Pancreas (tissue), 10 donors: Measurements from ENCODE around the gene PIP5K1C. TPM values are rescaled to one million over a fixed set of nuclear protein-coding genes. Genes with fewer than 3 reads are reported as not detected.

Experiments
- ATAC-seq, 4 donors: fragments of 200-7000 bp; cut with Tn5 transposase; one replicate each; pipeline versions ENCODE4 v1.8.0 to v1.9.1; 2020; ENCODE audit warnings: mild to moderate bottlenecking in 4 of 4, moderate library complexity in 4 of 4
- DNase-seq, 6 donors: peaks; one replicate each; pipeline ENCODE4 v3.0.0-alpha.2; 2020
- FAIRE-seq: peaks from 2 replicates; lab custom pipeline; 2012; peaks lifted over from hg19 to GRCh38; lab: Jason Lieb, UNC
- H3K27ac ChIP-seq, 4 donors: fragments of 200-600 bp; sonication (generic); 1 replicate in 3 of 4; 2 replicates in 1 of 4; pipeline versions ENCODE4 v1.5.0 to v1.8.0; 2020
- H3K27me3 ChIP-seq, 4 donors: fragments of 200-600 bp; one replicate each; pipeline ENCODE4 v1.8.0; 2021
- H3K36me3 ChIP-seq, 3 donors: fragments of 200-600 bp; sonication (generic) in 1 of 3; one replicate each; pipeline versions ENCODE4 v1.5.0 to v1.8.0; 2020 to 2021
- H3K4me1 ChIP-seq, 3 donors: fragments of 200-600 bp; one replicate each; pipeline ENCODE4 v1.8.0; 2021
- H3K4me3 ChIP-seq, 4 donors: fragments of 200-600 bp; sonication (generic) in 2 of 4; one replicate each; pipeline versions ENCODE4 v1.5.0 to v1.8.0; 2020 to 2021
- H3K9me3 ChIP-seq, 4 donors: fragments of 200-600 bp; one replicate each; pipeline ENCODE4 v1.8.0; 2021
- WGBS, 2 donors: extraction: QIAGEN DNeasy Blood & Tissue Kit; methylation state at CpG; one replicate each; pipeline ENCODE4 v1.1.7; 2013; 5-methylcytosine and 5-hydroxymethylcytosine counted together
- intact Hi-C, 3 donors: fragments of 100-400 bp; cut with DNase I; formaldehyde crosslinking; loops; one replicate each; pipeline versions ENCODE4 v1.11.1 to v1.14.2; 2022
- polyA plus RNA-seq, 2 donors: library from polyadenylated mRNA; stranded (reverse); fragments of 200-250 nt; gene quantifications; one replicate each; pipeline ENCODE4 v1.2.3, GENCODE V29; 2013
- total RNA-seq, 6 donors: library from RNA; stranded (reverse); fragmentation: NEBNext Ultra II Directional in 4 of 6; extraction: Animal tissue kit (Norgen Biotek cat#: 25700) in 4 of 6; gene quantifications; one replicate each; pipeline versions ENCODE4 v1.2.1 to v1.2.4, GENCODE V29; 2021 to 2023
- TF ChIP-seq, protein P1 (sequence below), 4 donors: fragments of 200-600 bp; sonication (generic) in 3 of 4; IDR thresholded peaks; one replicate each; pipeline versions ENCODE4 v1.5.0 to v1.8.0; 2021; ENCODE audit warnings: antibody characterized with exemption in 4 of 4
- donor health status: healthy with polysubstance abuse.
- donor health status: DM: no; HTN: no; CAD: no; lungs with moderate emphysema.
- donor health status: DM: no; HTN: no; CAD: no.
- donor health status: control.
- donor health status: control.
- donor health status: Bipolar disorder and iron deficiency.
- donor health status: DM: yes; HTN: yes; CAD: no.
- donor health status: DM: no; HTN: no; CAD: no.
- donor health status: DM: no; HTN: no; CAD: no.
- donor health status: DM: yes; HTN: yes; CAD: no.

PIP5K1C gene
- total and polyA plus RNA-seq, 8 donors: 12.9 to 24.8 (median 14.9) TPM

- ATAC-seq: peak; percentile 56 to 68 (median 66)
- peak within 1 kb of the TSS in 3 of 4 donors; percentile 7 to 47 (median 32) for H3K4me3 ChIP-seq
- 9 to 10% methylated on average over 24 of the region's 24 CpGs for WGBS, 2 donors
Measured at GRCh38 chr19:3708207-3708931, 8.1 kb upstream of the PIP5K1C start, which contains the start of gene TJP3. TSS of gene TJP3 (plus strand) at chr19:3708384. CDS start at chr19:3728433, 20,049 bp downstream.

DNA sequence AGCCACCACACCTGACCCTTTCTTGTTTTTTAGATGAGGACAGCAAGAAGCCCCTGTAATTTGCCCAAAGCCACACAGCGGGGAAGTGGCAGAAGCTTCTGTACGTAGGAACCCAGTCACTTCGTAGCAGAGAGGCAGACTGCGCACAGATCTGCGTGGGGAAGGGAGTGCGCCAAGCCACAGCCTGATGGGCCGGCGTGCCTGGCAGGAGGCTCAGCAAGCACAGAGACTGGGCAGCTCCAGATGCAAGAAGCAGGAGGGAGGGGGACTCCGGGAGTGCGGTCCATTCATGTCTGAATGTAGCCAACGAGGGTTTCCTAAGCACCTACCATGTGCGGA lies 7.6 kb upstream of the PIP5K1C start:
- DNase-seq (no peak), FAIRE-seq (no peak), ATAC-seq (peak in 2 of 4 donors; percentile 1 to 2)
- Histone ChIP-seq H3K4me1 (peaks cover 0 to 6% (median 4%) of the 10 kb centered on the region in 3 donors), H3K27me3 (no peaks in the 10 kb centered on the region), H3K27ac (peak overlapping the region; percentile 60 to 89 (median 81)), H3K9me3 (no peaks in the 10 kb centered on the region), H3K36me3 (no peaks in the 10 kb centered on the region), H3K4me3 (peak overlapping the region in 2 of 4 donors; percentile 32 to 47)
- TF ChIP-seq, protein P1, sequence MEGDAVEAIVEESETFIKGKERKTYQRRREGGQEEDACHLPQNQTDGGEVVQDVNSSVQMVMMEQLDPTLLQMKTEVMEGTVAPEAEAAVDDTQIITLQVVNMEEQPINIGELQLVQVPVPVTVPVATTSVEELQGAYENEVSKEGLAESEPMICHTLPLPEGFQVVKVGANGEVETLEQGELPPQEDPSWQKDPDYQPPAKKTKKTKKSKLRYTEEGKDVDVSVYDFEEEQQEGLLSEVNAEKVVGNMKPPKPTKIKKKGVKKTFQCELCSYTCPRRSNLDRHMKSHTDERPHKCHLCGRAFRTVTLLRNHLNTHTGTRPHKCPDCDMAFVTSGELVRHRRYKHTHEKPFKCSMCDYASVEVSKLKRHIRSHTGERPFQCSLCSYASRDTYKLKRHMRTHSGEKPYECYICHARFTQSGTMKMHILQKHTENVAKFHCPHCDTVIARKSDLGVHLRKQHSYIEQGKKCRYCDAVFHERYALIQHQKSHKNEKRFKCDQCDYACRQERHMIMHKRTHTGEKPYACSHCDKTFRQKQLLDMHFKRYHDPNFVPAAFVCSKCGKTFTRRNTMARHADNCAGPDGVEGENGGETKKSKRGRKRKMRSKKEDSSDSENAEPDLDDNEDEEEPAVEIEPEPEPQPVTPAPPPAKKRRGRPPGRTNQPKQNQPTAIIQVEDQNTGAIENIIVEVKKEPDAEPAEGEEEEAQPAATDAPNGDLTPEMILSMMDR (IDR thresholded peaks at IDR 0.05): no peak
- intact Hi-C loops: no loop called here
- WGBS, 2 donors: 56 to 57% methylated on average over 12 of the region's 12 CpGs

More at GRCh38 chr19:3708207-3708931, 8.1 kb upstream of the PIP5K1C start, which contains the start of gene TJP3:
- intact Hi-C loops: no loop called here
- TF ChIP-seq, protein P1 (IDR thresholded peaks at IDR 0.05): no peak
- no peaks in the 10 kb centered on the region for H3K9me3 ChIP-seq
- no peaks in the 10 kb centered on the region for H3K27me3 ChIP-seq
- peaks cover 0 to 7% (median 6%) of the 10 kb centered on the region in 3 donors for H3K4me1 ChIP-seq
- no peaks in the 10 kb centered on the region for H3K36me3 ChIP-seq
- FAIRE-seq (no peak), DNase-seq (peak; percentile 63 to 90 (median 78))
- peak within 1 kb of the TSS; percentile 60 to 89 (median 81) for H3K27ac ChIP-seq

GRCh38 chr19:3701200-3701599 lies 932 bp upstream of the PIP5K1C start:
- H3K27ac ChIP-seq: no peak overlapping the region
- H3K36me3 ChIP-seq: no peaks in the 10 kb centered on the region
- H3K4me1 ChIP-seq: no peaks in the 10 kb centered on the region
- 1 to 10% methylated on average over 1 of the region's 1 CpG for WGBS, 2 donors
- intact Hi-C loops: loop anchor here in 1 of 3 donors (5.0 kb wide), 1 partner anchor 34 kb away; no protein-coding TSS in a partner anchor
- no peak for DNase-seq
- TF ChIP-seq, protein P1 (IDR thresholded peaks at IDR 0.05): no peak
- H3K4me3 ChIP-seq: no peak overlapping the region
- FAIRE-seq: no peak
- no peaks in the 10 kb centered on the region for H3K9me3 ChIP-seq
- ATAC-seq: no peak
- H3K27me3 ChIP-seq: no peaks in the 10 kb centered on the region

- H3K27ac ChIP-seq: peak overlapping the region; percentile 16 to 34 (median 22)
- no peaks in the 10 kb centered on the region for H3K4me1 ChIP-seq
- peak in 1 of 4 donors; percentile 2 for ATAC-seq
- DNase-seq: peak in 1 of 6 donors; percentile 80
- H3K27me3 ChIP-seq: no peaks in the 10 kb centered on the region
- FAIRE-seq: no peak
- H3K9me3 ChIP-seq: no peaks in the 10 kb centered on the region
- H3K36me3 ChIP-seq: no peaks in the 10 kb centered on the region
- H3K4me3 ChIP-seq: peak overlapping the region; percentile 48 to 90 (median 87)
- TF ChIP-seq, protein P1 (IDR thresholded peaks at IDR 0.05): no peak
- intact Hi-C loops: loop anchor here in 1 of 3 donors (5.0 kb wide), 1 partner anchor 32 kb away; no protein-coding TSS in a partner anchor
- WGBS, 2 donors: 0 to 1% methylated on average over 29 to 43 of the region's 43 CpGs
Measured at GRCh38 chr19:3699741-3700241, 477 bp downstream of the PIP5K1C start.
